ENCODE results near the gene BAHD1.

Gene BAHD1

GRCh38 chr15:40477642-40478327 is 37.0 kb downstream of the BAHD1 start:
- Mint-ChIP-seq H3K9me3 (no peaks in the 10 kb centered on the region), H3K27ac (no peak overlapping the region), H3K4me1 (no peaks in the 10 kb centered on the region), H3K36me3 (no peaks in the 10 kb centered on the region), H3K27me3 (peaks cover 7% of the 10 kb centered on the region), H3K4me3 (no peak overlapping the region)
- DNase-seq (ENCODE audit: low spot score in 2 of 2) (no peak), ATAC-seq (ENCODE audit: low read depth) (no peak)

DNA sequence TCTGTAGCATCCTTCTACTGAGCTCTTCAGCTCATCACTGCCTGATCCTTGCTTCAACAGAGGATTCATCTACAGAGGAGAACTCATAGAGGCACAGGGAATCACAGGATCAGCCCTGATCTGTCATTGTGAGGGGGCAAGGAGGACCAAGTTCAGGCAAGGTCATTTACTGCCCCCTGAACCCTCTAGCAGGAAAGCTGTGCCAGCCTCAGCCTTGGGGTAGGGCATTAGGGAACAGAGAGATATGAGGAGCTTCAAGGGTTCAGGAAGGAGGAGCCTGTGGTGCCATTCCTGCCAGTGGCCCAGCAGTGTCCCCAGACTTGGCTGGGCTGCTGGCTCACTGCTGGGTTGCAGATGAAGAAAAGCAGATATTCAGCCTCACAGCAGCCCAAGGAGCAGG is 38.3 kb downstream of the BAHD1 start:
- H3K9me3 Mint-ChIP-seq = no peaks in the 10 kb centered on the region
- H3K4me3 Mint-ChIP-seq = no peak overlapping the region
- no peaks in the 10 kb centered on the region for H3K36me3 Mint-ChIP-seq
- H3K4me1 Mint-ChIP-seq = no peaks in the 10 kb centered on the region
- H3K27ac Mint-ChIP-seq = no peak overlapping the region
- ATAC-seq (ENCODE audit: low read depth) (no peak), DNase-seq (ENCODE audit: low spot score in 2 of 2) (no peak)
- H3K27me3 Mint-ChIP-seq = peaks cover 9% of the 10 kb centered on the region

GRCh38 chr15:40481341-40482074 is 40.8 kb downstream of the BAHD1 start:
- Mint-ChIP-seq H3K36me3 (no peaks in the 10 kb centered on the region), H3K27me3 (peaks cover 13% of the 10 kb centered on the region), H3K4me3 (no peak overlapping the region), H3K4me1 (no peaks in the 10 kb centered on the region), H3K9me3 (no peaks in the 10 kb centered on the region), H3K27ac (no peak overlapping the region)
- ATAC-seq (ENCODE audit: low read depth) (no peak), DNase-seq (ENCODE audit: low spot score in 2 of 2) (no peak)

- ATAC-seq (ENCODE audit: low read depth) (no peak), DNase-seq (ENCODE audit: low spot score in 2 of 2) (no peak)
- Mint-ChIP-seq H3K4me3 (no peak overlapping the region), H3K27me3 (peaks cover 10% of the 10 kb centered on the region), H3K36me3 (no peaks in the 10 kb centered on the region), H3K27ac (no peak overlapping the region), H3K9me3 (no peaks in the 10 kb centered on the region), H3K4me1 (no peaks in the 10 kb centered on the region)
Measured at GRCh38 chr15:40483919-40484318, 43.2 kb downstream of the BAHD1 start.

DNA sequence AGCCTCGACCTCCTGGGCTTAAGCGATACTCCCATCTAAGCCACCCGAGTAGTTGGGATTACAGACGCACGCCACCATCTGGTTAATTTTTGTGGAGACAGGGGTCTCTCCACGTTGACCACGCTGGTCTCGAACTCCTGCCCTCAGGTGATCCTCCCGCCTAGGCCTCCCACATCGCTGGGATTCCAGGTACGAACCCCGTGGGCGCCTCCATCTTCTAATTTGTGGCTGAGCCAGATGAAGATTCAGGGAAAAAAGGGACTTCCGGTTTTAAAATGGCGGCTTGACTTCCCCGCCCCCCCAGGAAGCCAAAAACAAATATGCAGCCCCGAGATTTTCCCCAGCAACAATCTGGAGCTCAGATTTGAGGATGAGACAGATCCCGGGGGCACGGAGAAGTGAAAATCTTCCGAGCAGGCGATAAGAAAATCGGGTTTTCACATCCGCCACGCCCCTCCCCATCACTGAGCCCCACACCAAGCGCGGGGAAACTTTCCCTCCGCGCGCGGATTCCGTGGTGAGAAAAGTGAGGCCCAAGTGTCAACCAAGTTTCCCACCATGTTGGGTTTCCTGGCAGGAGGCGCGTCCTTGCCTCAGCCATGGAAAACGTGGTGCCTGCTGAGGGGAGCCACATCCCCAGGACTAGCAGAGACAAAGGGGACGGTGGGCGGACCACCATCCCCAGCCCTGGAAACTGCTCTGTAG is 45.5 kb downstream of the BAHD1 start:
- Mint-ChIP-seq H3K27ac (no peak overlapping the region), H3K27me3 (peaks cover 6% of the 10 kb centered on the region), H3K4me3 (peak overlapping the region; percentile 62), H3K9me3 (no peaks in the 10 kb centered on the region), H3K4me1 (no peaks in the 10 kb centered on the region), H3K36me3 (no peaks in the 10 kb centered on the region)
- ATAC-seq (ENCODE audit: low read depth) (no peak), DNase-seq (ENCODE audit: low spot score in 2 of 2) (no peak)

- Mint-ChIP-seq H3K4me1 (no peaks in the 10 kb centered on the region), H3K27me3 (peaks cover 6% of the 10 kb centered on the region), H3K9me3 (no peaks in the 10 kb centered on the region), H3K27ac (no peak overlapping the region), H3K4me3 (no peak overlapping the region), H3K36me3 (no peaks in the 10 kb centered on the region)
- no peak for ATAC-seq (ENCODE audit: low read depth)
- DNase-seq (ENCODE audit: low spot score in 2 of 2) = no peak
Measured at GRCh38 chr15:40487816-40488682, 47.3 kb downstream of the BAHD1 start.

DNA sequence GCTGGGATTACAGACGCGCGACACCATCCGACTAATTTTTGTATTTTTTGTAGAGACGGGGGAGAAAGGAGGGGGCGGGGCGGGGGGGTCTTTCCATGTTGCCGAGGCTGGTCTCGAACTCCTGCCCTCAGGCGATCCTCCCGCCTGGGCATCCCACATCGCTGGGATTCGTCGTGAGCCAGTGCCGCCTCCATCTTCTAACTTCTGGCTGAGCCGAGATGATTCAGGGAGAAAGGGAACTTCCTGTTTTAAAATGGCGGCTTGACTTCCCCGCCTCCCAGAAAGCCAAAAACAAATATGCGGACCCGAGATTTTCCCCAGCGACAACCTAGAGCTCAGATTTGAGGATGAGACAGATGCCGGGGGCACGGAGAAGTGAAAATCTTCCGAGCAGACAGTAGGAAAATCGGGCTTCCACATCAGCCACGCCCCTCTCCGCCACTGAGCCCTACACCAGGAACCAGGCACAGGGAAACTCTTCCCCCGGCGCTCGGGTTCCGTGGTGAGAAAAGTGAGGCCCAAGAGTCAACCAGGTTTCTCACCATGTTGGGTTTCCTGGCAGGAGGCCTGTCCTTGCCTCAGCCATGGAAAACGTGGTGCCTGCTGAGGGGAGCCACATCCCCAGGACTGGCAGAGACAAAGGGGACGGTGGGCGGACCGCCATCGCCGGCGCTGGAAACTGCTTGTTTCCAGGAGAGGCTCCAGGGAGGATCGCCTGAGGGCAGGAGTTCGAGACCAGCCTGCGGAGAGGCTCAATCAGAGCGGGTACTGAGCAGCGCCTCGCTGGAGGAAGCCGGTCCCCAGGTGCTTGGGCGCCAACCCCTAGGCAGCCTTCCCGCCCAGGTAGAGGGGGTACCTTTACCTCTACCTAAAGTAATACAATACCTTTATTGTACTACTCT is 48.8 kb downstream of the BAHD1 start:
- H3K36me3 Mint-ChIP-seq = no peaks in the 10 kb centered on the region
- H3K27me3 Mint-ChIP-seq = peaks cover 4% of the 10 kb centered on the region
- DNase-seq (ENCODE audit: low spot score in 2 of 2) = no peak
- ATAC-seq (ENCODE audit: low read depth) = no peak
- H3K9me3 Mint-ChIP-seq = no peaks in the 10 kb centered on the region
- no peak overlapping the region for H3K4me3 Mint-ChIP-seq
- H3K4me1 Mint-ChIP-seq = peaks cover 7% of the 10 kb centered on the region
- no peak overlapping the region for H3K27ac Mint-ChIP-seq

DNA sequence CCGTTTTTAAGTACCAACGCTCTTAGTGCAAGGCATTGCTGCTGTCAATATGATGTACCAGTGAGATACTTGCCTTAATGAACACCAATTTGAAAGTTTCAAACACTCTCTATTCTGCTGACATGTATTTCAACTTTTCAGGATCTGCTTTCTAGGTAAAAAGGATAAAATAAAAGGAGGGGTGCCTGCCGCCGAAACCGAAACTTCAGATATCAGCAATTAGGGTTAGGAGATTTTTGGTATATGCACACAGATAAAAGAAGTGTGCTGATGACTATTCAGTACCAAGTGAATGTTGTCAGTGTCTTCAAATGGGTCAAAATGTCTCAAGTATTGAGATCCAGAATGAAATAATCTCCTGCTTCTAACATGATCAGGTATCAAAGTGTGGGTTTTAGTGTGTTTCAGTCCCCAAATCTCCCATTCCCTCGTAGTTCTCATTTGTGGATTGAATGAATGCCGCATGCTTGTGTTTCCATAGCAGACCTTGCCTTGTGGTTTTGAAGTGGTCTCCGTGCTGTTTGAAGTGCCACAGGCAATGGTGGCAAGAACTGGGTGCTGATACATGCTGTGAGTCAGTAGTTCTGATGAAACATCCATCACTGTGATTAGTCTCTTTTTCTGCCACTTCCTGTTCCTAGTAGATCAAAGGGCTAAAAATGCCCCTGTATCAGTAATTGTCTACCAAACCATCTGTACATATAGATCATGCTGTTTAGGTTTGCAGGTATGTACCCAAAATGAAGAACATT is 52.5 kb downstream of the BAHD1 start:
- H3K36me3 Mint-ChIP-seq = no peaks in the 10 kb centered on the region
- H3K9me3 Mint-ChIP-seq = no peaks in the 10 kb centered on the region
- no peak overlapping the region for H3K27ac Mint-ChIP-seq
- DNase-seq (ENCODE audit: low spot score in 2 of 2) (no peak), ATAC-seq (ENCODE audit: low read depth) (no peak)
- H3K4me3 Mint-ChIP-seq = no peak overlapping the region
- peaks cover 7% of the 10 kb centered on the region for H3K4me1 Mint-ChIP-seq
- peaks cover 12% of the 10 kb centered on the region for H3K27me3 Mint-ChIP-seq

GRCh38 chr15:40495516-40495915 is 54.8 kb downstream of the BAHD1 start:
- ATAC-seq (ENCODE audit: low read depth) = no peak
- Mint-ChIP-seq H3K36me3 (no peaks in the 10 kb centered on the region), H3K4me3 (no peak overlapping the region), H3K4me1 (peaks cover 7% of the 10 kb centered on the region), H3K27me3 (peaks cover 14% of the 10 kb centered on the region), H3K27ac (no peak overlapping the region), H3K9me3 (no peaks in the 10 kb centered on the region)
- DNase-seq (ENCODE audit: low spot score in 2 of 2) = no peak

GRCh38 chr15:40498418-40498817 is 57.7 kb downstream of the BAHD1 start:
- Mint-ChIP-seq H3K4me3 (no peak overlapping the region), H3K9me3 (no peaks in the 10 kb centered on the region), H3K27ac (no peak overlapping the region), H3K4me1 (peaks cover 6% of the 10 kb centered on the region), H3K36me3 (no peaks in the 10 kb centered on the region), H3K27me3 (peaks cover 20% of the 10 kb centered on the region)
- DNase-seq (ENCODE audit: low spot score in 2 of 2) (no peak), ATAC-seq (ENCODE audit: low read depth) (no peak)

DNA sequence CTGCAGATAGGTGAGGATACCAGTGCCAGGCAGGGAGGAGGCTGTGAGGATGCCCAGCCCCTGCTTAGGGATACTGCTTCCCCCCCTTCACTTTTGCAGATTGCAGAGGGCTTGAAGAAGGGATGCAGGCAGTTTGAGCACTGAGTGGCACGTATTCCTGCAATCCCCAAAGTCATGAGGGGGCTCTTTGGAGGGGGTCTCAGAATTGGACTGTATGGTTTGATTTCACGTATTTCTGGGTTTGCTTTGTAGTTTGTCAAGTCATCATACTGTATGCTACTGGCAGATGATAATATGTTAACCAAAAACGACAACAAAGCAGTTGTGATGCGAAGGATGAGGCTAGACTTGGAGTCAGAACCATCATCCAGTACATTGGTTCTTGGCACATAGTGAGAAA is 58.1 kb downstream of the BAHD1 start:
- H3K4me1 Mint-ChIP-seq = peaks cover 4% of the 10 kb centered on the region
- no peak overlapping the region for H3K4me3 Mint-ChIP-seq
- H3K9me3 Mint-ChIP-seq = no peaks in the 10 kb centered on the region
- peaks cover 20% of the 10 kb centered on the region for H3K27me3 Mint-ChIP-seq
- H3K27ac Mint-ChIP-seq = no peak overlapping the region
- no peak for ATAC-seq (ENCODE audit: low read depth)
- H3K36me3 Mint-ChIP-seq = no peaks in the 10 kb centered on the region
- DNase-seq (ENCODE audit: low spot score in 2 of 2) = no peak

- Mint-ChIP-seq H3K9me3 (no peaks in the 10 kb centered on the region), H3K27ac (no peak overlapping the region), H3K36me3 (no peaks in the 10 kb centered on the region), H3K27me3 (peaks cover 18% of the 10 kb centered on the region), H3K4me1 (no peaks in the 10 kb centered on the region), H3K4me3 (no peak overlapping the region)
- ATAC-seq (ENCODE audit: low read depth) (no peak), DNase-seq (ENCODE audit: low spot score in 2 of 2) (no peak)
Measured at GRCh38 chr15:40499931-40500330, 59.2 kb downstream of the BAHD1 start.
